Astrocyte (in vitro differentiated cells and primary cell): Measurements from ENCODE around the gene DNAH11.

ENCODE experiments used
- CTCF ChIP-seq: IDR thresholded peaks from 2 replicates; pipeline ENCODE4 v1.5.1; 2011; ENCODE audit warnings: low read depth, mild to moderate bottlenecking, inconsistent platforms, low read length, moderate library complexity; ENCODE audit not compliant: insufficient read depth
- EZH2 ChIP-seq: IDR thresholded peaks from 2 replicates; pipeline ENCODE4 v1.6.1; 2012; ENCODE audit warnings: mild to moderate bottlenecking, low read length, inconsistent platforms; ENCODE audit not compliant: insufficient read depth

DNA sequence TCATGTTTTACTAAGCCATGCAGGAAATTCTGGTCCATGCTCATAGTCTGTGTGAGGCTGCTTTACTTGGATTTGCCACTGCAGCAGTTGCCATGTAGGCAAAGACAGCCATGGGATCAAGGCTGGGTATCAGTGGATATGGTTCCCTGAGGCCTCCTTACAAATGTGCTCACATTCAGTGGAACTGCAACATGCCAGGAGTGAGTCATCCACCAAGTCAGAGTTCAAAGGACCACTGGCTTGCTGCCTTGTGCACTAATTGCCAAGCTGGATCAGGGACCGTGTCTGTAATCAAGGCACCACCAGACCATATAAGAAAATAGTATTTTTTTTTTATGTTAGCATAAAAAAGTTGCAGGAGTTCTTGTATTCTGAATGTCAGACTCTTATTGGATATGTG, 301.9 kb downstream of the DNAH11 start:
- TF ChIP-seq CTCF: no peak
- no peak for TF ChIP-seq EZH2
